ENCODE measurements around the gene RAPGEF6. TPM values are rescaled to one million over a fixed set of nuclear protein-coding genes. Genes with fewer than 3 reads are reported as not detected.
"Not testable (repeated sequence)": the region's sequence is repeated elsewhere in the genome, so short reads cannot be mapped to it uniquely, and the experiment has no call there.

The RAPGEF6 gene
- total and polyA plus RNA-seq, 2 donors, result 11.3 to 21.4 TPM

DNA sequence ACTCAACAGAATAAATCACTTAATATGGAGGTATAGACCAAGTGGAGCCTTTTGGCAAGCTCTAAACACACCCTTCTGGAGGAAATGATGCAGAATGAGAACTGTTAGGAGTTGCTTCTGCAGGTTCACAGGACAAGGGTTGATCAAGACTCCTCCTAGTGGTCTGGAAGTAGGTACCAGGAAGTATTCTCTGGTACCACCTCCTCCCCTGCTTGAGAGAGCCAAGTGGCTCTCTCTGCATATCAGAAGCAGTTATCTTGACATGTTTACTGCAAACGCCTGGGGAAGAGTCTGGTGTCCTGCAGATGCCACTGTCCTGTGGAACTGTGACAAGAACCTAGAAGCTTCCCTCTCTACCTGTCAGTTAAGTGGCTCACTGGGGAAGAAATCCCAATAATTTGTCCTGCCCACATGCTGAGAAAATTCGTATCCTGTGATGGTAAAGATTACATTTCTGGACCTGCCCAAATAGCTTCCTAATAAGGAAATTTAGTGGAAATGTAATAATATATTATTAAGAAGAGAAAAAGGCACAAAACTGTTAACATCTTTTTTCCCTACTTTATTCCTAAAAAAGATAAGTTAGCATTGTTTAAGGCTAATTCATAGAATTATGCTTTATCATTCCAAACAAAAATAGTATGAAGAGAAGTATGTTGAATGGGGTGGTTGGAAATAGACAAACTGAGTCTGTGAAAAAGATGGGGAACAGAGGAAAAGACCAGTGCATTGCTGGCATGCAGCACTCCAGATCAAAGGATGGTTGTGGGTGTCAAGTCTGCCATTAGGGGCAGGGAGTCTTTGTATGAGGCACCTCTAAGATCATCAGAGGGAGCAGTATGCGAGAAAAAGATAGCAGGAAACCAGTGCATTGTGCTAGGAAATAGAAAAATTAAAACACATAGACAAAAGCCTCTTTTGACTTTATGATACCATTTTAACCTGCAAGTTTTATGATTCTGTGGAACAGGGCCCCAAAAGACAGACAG lies 252.3 kb downstream of the RAPGEF6 start:
- peaks cover 9 to 14% of the 10 kb centered on the region in 2 donors for H3K36me3 ChIP-seq (ENCODE audit: control insufficient read depth in 2 of 2, insufficient read depth in 2 of 2, low read length in 1 of 2)
- no peaks in the 10 kb centered on the region for H3K9me3 ChIP-seq (ENCODE audit: control insufficient read depth in 2 of 2, insufficient read depth in 1 of 2, low read length in 1 of 2)
- DNase-seq (ENCODE audit: low read depth in 6 of 9, low spot score in 9 of 9), result peak in 8 of 9 donors; percentile 43 to 87 (median 66)
- H3K4me3 ChIP-seq (ENCODE audit: low read length in 2 of 2), result no peak overlapping the region
- no peaks in the 10 kb centered on the region for H3K27me3 ChIP-seq (ENCODE audit: control insufficient read depth in 2 of 2, insufficient read depth in 1 of 2, low read length in 1 of 2)
- peaks cover 7 to 29% of the 10 kb centered on the region in 2 donors for H3K4me1 ChIP-seq (ENCODE audit: control insufficient read depth in 2 of 2, insufficient read depth in 2 of 2, low read length in 2 of 2)
- peak overlapping the region; percentile 25 to 36 for H3K27ac ChIP-seq (ENCODE audit: low read depth in 1 of 2, low read length in 1 of 2)
- 38% methylated on average over 3 of the region's 3 CpGs for WGBS

DNA sequence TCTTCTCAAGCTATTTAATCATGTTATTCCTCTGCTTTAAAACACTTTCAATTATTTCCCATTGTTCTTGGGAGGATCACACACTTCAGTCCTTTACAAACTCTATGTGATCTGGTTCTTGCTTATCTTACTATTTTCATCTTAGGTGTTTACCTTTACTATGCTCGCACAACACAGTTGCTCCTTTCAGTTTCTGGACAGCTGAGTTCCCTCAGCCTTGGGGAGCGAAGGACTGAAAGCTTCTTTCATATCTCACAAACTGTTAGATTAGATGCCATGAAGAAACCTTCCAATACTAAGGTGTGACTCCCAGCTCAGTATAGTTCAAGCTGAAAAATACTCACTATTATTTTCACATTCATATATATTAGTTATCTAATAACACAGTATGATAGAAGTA lies 253.3 kb downstream of the RAPGEF6 start:
- Histone ChIP-seq H3K4me3 (ENCODE audit: low read length in 2 of 2) (no peak overlapping the region), H3K27me3 (ENCODE audit: control insufficient read depth in 2 of 2, insufficient read depth in 1 of 2, low read length in 1 of 2) (no peaks in the 10 kb centered on the region), H3K27ac (ENCODE audit: low read depth in 1 of 2, low read length in 1 of 2) (peak overlapping the region in 1 of 2 donors; percentile 20), H3K36me3 (ENCODE audit: control insufficient read depth in 2 of 2, insufficient read depth in 2 of 2, low read length in 1 of 2) (peaks cover 4 to 12% of the 10 kb centered on the region in 2 donors), H3K9me3 (ENCODE audit: control insufficient read depth in 2 of 2, insufficient read depth in 1 of 2, low read length in 1 of 2) (no peaks in the 10 kb centered on the region), H3K4me1 (ENCODE audit: control insufficient read depth in 2 of 2, insufficient read depth in 2 of 2, low read length in 2 of 2) (peaks cover 7 to 29% of the 10 kb centered on the region in 2 donors)
- DNase-seq (ENCODE audit: low read depth in 6 of 9, low spot score in 9 of 9), result no peak
- 94% methylated on average over 2 of the region's 2 CpGs for WGBS

DNA sequence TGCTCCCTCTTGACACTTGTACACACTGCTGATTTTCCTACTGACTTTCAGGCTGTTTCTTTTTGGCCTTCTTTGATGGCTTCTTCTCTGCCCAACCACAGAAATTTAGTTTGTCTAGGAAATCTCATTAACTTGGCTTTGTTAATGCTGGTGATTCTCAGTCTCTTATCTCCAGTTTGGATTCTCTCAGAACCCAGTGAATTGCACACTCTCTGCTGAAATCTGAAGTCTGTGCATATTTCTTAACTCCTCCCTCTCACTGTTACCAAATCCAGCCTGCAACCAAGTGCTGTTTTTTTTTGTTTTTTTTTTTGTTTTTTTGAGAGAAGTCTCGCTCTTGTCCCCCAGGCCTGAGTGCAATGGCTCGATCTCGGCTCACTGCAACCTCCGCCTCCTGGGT lies 254.0 kb downstream of the RAPGEF6 start:
- H3K36me3 ChIP-seq (ENCODE audit: control insufficient read depth in 2 of 2, insufficient read depth in 2 of 2, low read length in 1 of 2), result peaks cover 4 to 5% of the 10 kb centered on the region in 2 donors
- H3K9me3 ChIP-seq (ENCODE audit: control insufficient read depth in 2 of 2, insufficient read depth in 1 of 2, low read length in 1 of 2), result no peaks in the 10 kb centered on the region
- no peak for DNase-seq (ENCODE audit: low read depth in 6 of 9, low spot score in 9 of 9)
- no peaks in the 10 kb centered on the region for H3K27me3 ChIP-seq (ENCODE audit: control insufficient read depth in 2 of 2, insufficient read depth in 1 of 2, low read length in 1 of 2)
- H3K27ac ChIP-seq (ENCODE audit: low read depth in 1 of 2, low read length in 1 of 2), result peak overlapping the region in 1 of 2 donors; percentile 84
- WGBS, result 98% methylated on average over 4 of the region's 4 CpGs
- H3K4me3 ChIP-seq (ENCODE audit: low read length in 2 of 2), result no peak overlapping the region
- peaks cover 7 to 29% of the 10 kb centered on the region in 2 donors for H3K4me1 ChIP-seq (ENCODE audit: control insufficient read depth in 2 of 2, insufficient read depth in 2 of 2, low read length in 2 of 2)

DNA sequence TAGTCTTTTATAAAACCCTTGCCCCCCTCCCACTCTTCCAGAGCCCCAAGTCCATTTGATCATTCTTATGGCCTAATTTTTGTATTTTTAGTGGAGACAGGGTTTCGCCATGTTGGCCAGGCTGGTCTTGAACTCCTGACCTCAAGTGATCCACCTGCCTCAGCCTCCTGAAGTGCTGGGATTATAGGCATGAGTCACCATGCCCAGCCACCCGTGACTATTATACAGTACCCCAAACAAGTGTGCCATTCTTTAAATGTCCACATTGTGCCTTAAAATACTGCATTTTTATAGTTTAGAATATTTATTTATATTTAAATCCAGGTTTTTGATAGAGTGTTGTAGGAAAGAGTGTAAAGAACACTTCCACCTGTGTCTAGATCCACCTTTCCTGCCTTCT lies 254.8 kb downstream of the RAPGEF6 start:
- not testable (repeated sequence) for H3K27me3 ChIP-seq (ENCODE audit: control insufficient read depth in 2 of 2, insufficient read depth in 1 of 2, low read length in 1 of 2)

DNA sequence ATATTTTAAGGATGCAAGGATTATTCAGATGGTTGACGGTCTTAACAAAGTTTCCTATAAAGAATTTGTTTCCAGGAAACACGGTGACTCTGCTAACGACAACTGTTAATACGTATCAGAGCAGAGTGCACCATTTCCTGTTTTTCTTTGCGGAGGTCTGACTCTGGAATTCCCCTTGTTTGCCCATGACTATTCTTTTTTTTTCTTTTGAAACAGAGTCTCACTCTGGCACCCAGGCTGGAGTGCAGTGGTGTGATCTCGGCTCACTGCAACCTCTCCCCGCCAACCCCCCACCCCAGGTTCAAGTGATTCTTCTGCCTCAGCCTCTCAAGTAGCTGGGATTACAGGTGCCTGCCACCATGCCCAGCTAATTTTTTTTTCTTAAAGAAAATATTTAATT lies 255.3 kb downstream of the RAPGEF6 start:
- Histone ChIP-seq H3K4me1 (ENCODE audit: control insufficient read depth in 2 of 2, insufficient read depth in 2 of 2, low read length in 2 of 2) (peaks cover 7 to 29% of the 10 kb centered on the region in 2 donors), H3K36me3 (ENCODE audit: control insufficient read depth in 2 of 2, insufficient read depth in 2 of 2, low read length in 1 of 2) (peaks cover 0 to 3% of the 10 kb centered on the region in 2 donors), H3K9me3 (ENCODE audit: control insufficient read depth in 2 of 2, insufficient read depth in 1 of 2, low read length in 1 of 2) (no peaks in the 10 kb centered on the region), H3K4me3 (ENCODE audit: low read length in 2 of 2) (no peak overlapping the region), H3K27ac (ENCODE audit: low read depth in 1 of 2, low read length in 1 of 2) (peak overlapping the region; percentile 31 to 84), H3K27me3 (ENCODE audit: control insufficient read depth in 2 of 2, insufficient read depth in 1 of 2, low read length in 1 of 2) (no peaks in the 10 kb centered on the region)
- DNase-seq (ENCODE audit: low read depth in 6 of 9, low spot score in 9 of 9), result peak in 4 of 9 donors; percentile 37 to 74 (median 44)
- 31% methylated on average over 7 of the region's 7 CpGs for WGBS

More for the DNA sequence above, 254.8 kb downstream of the RAPGEF6 start:
- not testable (repeated sequence) for H3K4me3 ChIP-seq (ENCODE audit: low read length in 2 of 2); H3K9me3 ChIP-seq (ENCODE audit: control insufficient read depth in 2 of 2, insufficient read depth in 1 of 2, low read length in 1 of 2); H3K36me3 ChIP-seq (ENCODE audit: control insufficient read depth in 2 of 2, insufficient read depth in 2 of 2, low read length in 1 of 2); DNase-seq (ENCODE audit: low read depth in 6 of 9, low spot score in 9 of 9)
- peak overlapping the region in 1 of 2 donors; percentile 84 for H3K27ac ChIP-seq (ENCODE audit: low read depth in 1 of 2, low read length in 1 of 2)
- WGBS, result 96% methylated on average over 2 of the region's 2 CpGs
- peaks cover 7 to 29% of the 10 kb centered on the region in 2 donors for H3K4me1 ChIP-seq (ENCODE audit: control insufficient read depth in 2 of 2, insufficient read depth in 2 of 2, low read length in 2 of 2)

DNA sequence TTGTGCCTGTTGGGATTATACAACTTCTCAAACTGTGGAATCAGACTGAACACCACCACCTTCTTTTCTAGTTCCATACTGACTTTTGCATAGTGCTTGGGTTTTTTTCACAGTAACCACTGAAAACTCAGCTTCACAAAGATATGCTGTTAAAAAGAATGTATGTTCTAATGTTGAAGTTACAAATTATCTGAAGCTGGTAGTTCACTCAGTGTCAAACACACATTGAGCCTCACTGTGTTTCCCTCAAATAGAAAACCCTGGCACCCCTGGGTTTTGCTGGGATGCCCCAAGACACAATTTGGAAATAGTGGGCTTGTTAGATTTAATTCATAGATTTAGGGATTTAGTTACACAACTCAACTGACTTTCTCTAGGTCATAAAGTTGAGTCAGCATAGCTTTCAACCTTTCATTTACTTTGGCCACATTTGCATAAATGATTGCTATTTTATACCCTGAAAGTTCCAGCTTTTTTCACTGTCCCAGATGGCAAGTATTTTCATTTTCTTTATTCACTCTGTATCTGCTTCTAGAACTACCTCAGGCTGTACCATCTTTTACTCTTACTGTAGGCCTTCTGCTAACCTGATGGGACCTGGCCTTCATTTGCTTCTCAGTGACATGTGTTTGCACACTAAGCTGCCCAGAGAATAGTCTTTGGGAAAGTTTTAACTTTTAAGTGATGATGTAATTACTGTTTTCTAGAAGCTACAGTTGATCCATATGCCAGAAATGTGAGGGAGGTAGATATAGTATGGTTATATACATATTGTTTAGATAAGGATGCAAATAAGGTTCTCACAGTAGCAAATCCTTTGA lies 256.1 kb downstream of the RAPGEF6 start:
- peaks cover 7 to 29% of the 10 kb centered on the region in 2 donors for H3K4me1 ChIP-seq (ENCODE audit: control insufficient read depth in 2 of 2, insufficient read depth in 2 of 2, low read length in 2 of 2)

DNA sequence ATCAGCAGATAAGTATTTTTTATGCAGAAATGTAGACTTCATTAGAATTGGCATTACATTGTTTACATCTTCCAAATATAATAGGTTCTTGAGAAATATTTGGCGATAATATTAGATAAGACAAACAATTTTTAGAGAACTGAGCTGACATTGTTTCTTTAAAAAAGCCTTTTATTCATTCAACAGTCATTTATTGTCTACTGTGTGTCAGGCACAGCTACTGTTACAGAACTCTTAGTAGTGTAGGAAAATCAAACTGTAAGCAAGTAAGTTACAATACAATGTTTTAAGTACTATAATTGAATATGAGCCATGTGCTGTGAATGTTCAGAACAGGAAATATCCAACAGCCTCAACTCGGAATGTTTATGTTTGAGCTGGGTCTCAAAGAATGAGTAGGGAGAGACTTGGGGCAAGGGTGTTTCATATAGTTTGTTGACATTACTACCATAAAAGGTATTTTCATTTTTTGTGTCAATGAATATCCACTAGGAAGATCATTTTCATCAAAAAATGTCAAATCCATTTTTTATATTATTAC lies 257.2 kb downstream of the RAPGEF6 start:
- no peaks in the 10 kb centered on the region for H3K9me3 ChIP-seq (ENCODE audit: control insufficient read depth in 2 of 2, insufficient read depth in 1 of 2, low read length in 1 of 2)
- peaks cover 5 to 25% of the 10 kb centered on the region in 2 donors for H3K4me1 ChIP-seq (ENCODE audit: control insufficient read depth in 2 of 2, insufficient read depth in 2 of 2, low read length in 2 of 2)
- H3K27me3 ChIP-seq (ENCODE audit: control insufficient read depth in 2 of 2, insufficient read depth in 1 of 2, low read length in 1 of 2), result no peaks in the 10 kb centered on the region
- WGBS, result 91% methylated on average over 2 of the region's 2 CpGs
- no peak for DNase-seq (ENCODE audit: low read depth in 6 of 9, low spot score in 9 of 9)
- peaks cover 0 to 3% of the 10 kb centered on the region in 2 donors for H3K36me3 ChIP-seq (ENCODE audit: control insufficient read depth in 2 of 2, insufficient read depth in 2 of 2, low read length in 1 of 2)
- no peak overlapping the region for H3K27ac ChIP-seq (ENCODE audit: low read depth in 1 of 2, low read length in 1 of 2)
- H3K4me3 ChIP-seq (ENCODE audit: low read length in 2 of 2), result no peak overlapping the region

More for the DNA sequence above, 256.1 kb downstream of the RAPGEF6 start:
- H3K4me3 ChIP-seq (ENCODE audit: low read length in 2 of 2), result no peak overlapping the region
- no peak for DNase-seq (ENCODE audit: low read depth in 6 of 9, low spot score in 9 of 9)
- H3K27ac ChIP-seq (ENCODE audit: low read depth in 1 of 2, low read length in 1 of 2), result peak overlapping the region; percentile 58 to 84
- no peaks in the 10 kb centered on the region for H3K27me3 ChIP-seq (ENCODE audit: control insufficient read depth in 2 of 2, insufficient read depth in 1 of 2, low read length in 1 of 2)
- peaks cover 0 to 3% of the 10 kb centered on the region in 2 donors for H3K36me3 ChIP-seq (ENCODE audit: control insufficient read depth in 2 of 2, insufficient read depth in 2 of 2, low read length in 1 of 2)
- H3K9me3 ChIP-seq (ENCODE audit: control insufficient read depth in 2 of 2, insufficient read depth in 1 of 2, low read length in 1 of 2), result no peaks in the 10 kb centered on the region

DNA sequence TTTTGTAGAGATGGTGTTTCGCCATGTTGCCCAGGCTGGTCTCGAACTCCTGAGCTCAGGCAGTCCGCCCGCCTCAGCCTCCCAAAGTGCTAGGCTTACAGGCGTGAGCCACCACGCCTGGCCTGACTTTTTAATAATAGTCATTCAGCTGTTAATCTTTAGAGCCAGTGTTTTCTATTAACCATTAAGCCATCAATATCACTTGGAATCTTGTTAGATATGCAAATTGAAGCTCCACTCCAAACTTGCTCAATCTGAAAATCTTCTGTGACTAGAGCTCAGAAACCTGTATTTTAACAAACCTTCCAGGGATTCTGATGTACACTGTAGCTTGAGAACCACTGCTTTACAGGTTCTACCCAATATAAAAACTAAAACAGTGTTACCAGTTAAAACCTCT lies 257.7 kb downstream of the RAPGEF6 start:
- Histone ChIP-seq H3K36me3 (ENCODE audit: control insufficient read depth in 2 of 2, insufficient read depth in 2 of 2, low read length in 1 of 2) (peaks cover 0 to 3% of the 10 kb centered on the region in 2 donors), H3K4me1 (ENCODE audit: control insufficient read depth in 2 of 2, insufficient read depth in 2 of 2, low read length in 2 of 2) (peaks cover 2 to 20% of the 10 kb centered on the region in 2 donors), H3K9me3 (ENCODE audit: control insufficient read depth in 2 of 2, insufficient read depth in 1 of 2, low read length in 1 of 2) (no peaks in the 10 kb centered on the region), H3K27ac (ENCODE audit: low read depth in 1 of 2, low read length in 1 of 2) (no peak overlapping the region), H3K4me3 (ENCODE audit: low read length in 2 of 2) (no peak overlapping the region), H3K27me3 (ENCODE audit: control insufficient read depth in 2 of 2, insufficient read depth in 1 of 2, low read length in 1 of 2) (no peaks in the 10 kb centered on the region)
- DNase-seq (ENCODE audit: low read depth in 6 of 9, low spot score in 9 of 9), result no peak
- 96% methylated on average over 6 of the region's 6 CpGs for WGBS

Measured in thymus (tissue), 11 donors.